Dermis microvascular lymphatic vessel endothelial cell (primary cell): ENCODE measurements around the gene VAV1. TPM values are rescaled to one million over a fixed set of nuclear protein-coding genes. Genes with fewer than 3 reads are reported as not detected.

Source experiments
- DNase-seq, 2 donors: peaks; one replicate each; pipeline versions ENCODE4 v3.0.0 to v3.0.0-alpha.2; 2010; ENCODE audit warnings: low read depth in 2 of 2
- total RNA-seq: library from RNA; depleted of rRNA; stranded (reverse); fragments of >200 nt; gene quantifications from 2 replicates; pipeline ENCODE4 v1.2.1, GENCODE V29; 2014

Gene VAV1
- total RNA-seq, 1 donor from 2014 or later: under 0.01 TPM

DNA sequence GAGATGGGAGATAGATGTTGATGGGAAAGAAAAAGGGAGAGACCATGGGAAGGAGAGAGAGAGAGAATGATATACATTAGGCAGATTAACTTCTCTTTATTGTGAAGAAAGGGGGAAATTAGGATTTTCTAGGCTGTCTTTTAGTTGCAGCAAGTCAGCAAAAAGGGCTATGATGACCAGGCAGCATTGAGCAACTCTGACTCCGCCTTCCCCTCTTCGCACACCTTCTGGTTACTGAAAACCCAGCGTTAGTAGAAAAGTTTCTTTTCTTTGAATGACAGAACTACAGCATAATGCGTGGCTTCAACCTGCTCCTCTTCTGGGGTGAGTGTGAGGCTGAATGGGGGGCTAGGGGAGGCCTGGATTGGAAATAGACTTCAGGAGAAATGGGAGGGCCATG is 114.8 kb downstream of the VAV1 start, which contains the start of gene ADGRE1:
Gene ADGRE1, plus strand, starts transcription at position 264 of the 400 bp plus-strand sequence. Its CDS starts 30 bp downstream, at position 294.
- DNase-seq: no peak

GRCh38 chr19:6888967-6889366 is 116.5 kb downstream of the VAV1 start:
- no peak for DNase-seq

DNA sequence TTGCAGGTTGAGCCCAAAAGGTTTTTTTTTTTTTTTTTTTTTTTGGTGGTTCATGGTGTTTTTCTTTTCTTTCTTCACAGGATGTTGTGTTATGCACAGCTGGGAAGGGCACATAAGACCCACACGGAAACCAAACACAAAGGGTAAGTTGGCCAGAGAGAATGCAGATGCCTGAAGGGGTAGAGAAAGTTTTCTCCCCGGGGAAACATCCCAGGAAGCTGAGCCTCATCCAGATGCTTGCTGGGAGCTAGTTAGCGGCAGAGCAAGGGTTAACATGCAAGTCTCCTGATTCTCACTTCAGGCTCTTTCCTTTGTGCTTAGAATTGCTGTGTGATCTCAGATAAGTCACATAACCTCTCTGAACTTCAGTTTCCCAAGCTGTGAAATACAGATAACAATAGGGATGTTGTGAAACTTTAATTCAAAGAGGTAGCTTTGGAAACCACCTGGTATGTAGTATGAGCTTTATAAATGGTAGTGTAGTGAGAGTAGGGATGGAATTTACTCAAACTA is 117.9 kb downstream of the VAV1 start:
- no peak for DNase-seq

GRCh38 chr19:6890938-6891337 is 118.4 kb downstream of the VAV1 start:
- no peak for DNase-seq

- DNase-seq: no peak
Measured at GRCh38 chr19:6891761-6892385, 119.4 kb downstream of the VAV1 start.

DNA sequence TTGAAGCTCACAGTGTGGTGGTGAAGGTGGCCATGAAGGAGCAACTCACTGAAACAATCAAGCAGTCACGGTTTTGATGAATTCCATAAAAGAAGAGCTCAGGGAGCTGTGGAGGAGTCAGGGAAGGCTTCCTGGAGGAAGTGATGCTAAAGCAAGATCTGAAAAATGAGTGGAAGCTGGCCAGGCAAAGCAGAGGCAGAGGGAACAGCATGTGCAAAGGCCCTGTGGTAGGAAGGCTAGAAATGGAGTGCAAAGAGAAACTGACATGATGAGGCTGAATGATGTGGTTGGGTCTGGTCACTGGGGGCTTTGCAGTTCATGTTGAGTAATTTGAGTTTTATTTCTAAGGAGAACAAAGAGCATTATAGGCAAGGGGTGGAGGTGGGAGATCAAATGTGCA is 121.8 kb downstream of the VAV1 start:
- DNase-seq: no peak

DNA sequence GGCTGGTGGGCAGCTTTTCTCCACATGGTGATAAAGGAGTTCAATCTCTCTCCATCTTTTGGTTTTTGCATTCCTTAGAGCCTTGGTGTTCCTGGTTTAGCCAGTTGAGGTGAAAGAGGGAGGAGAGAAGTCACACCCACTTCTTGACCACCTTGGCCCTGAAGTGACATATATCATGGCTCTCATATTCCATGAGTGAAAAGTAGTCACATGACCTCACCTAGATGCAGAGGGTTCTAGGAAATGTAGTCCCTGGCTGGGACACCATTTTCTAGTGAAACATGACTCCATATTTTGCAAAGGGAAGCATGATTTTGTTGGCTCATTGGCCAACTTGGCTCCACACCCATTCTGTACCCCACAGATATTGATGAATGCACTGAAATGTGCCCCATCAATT is 130.9 kb downstream of the VAV1 start:
- no peak for DNase-seq

- no peak for DNase-seq
Measured at GRCh38 chr19:6906559-6907060, 134.1 kb downstream of the VAV1 start.

Other genes with a start within 250 kb of the VAV1 start
- 0.39 and 0.63 TPM in 2 replicates for gene TNFSF9, start 241.7 kb upstream of the VAV1 start, total RNA-seq
- not detected in 2 replicates for gene CD70, start 181.6 kb upstream of the VAV1 start, total RNA-seq
- gene TNFSF14, start 102.5 kb upstream of the VAV1 start, total RNA-seq: not detected in 2 replicates
- gene C3, start 52.1 kb upstream of the VAV1 start, total RNA-seq: 0.51 TPM in 2 replicates
- 32.1 and 48.3 TPM in 2 replicates for gene GPR108, start 35.1 kb upstream of the VAV1 start, total RNA-seq
- 21.7 and 25.0 TPM in 2 replicates for gene TRIP10, start 33.0 kb upstream of the VAV1 start, total RNA-seq
- 3.2 and 3.8 TPM in 2 replicates for gene SH2D3A, start 5.3 kb upstream of the VAV1 start, total RNA-seq
- not detected in 2 replicates for gene ADGRE1, start 114.9 kb downstream of the VAV1 start, total RNA-seq
- not detected in 2 replicates for gene MBD3L2B, start 248.7 kb downstream of the VAV1 start, total RNA-seq